D721Med (cell line): ENCODE data around the gene CRTC1.
"Not testable (repeated sequence)": the region's sequence is repeated elsewhere in the genome, so short reads cannot be mapped to it uniquely, and the experiment has no call there.

Source experiments
- DNase-seq: peaks from one replicate; pipeline ENCODE4 v3.0.0; 2011; ENCODE audit warnings: low spot score; ENCODE audit not compliant: insufficient read length
- FAIRE-seq: peaks from 2 replicates; lab custom pipeline; 2011; peaks lifted over from hg19 to GRCh38; lab: Jason Lieb, UNC
- CTCF ChIP-seq: IDR thresholded peaks from 2 replicates; pipeline ENCODE4 v1.5.1; 2012; ENCODE audit warnings: mild to moderate bottlenecking, control low read depth; ENCODE audit not compliant: insufficient read depth; ENCODE audit errors: missing control alignments

CRTC1 gene

GRCh38 chr19:18800636-18801035, 117.2 kb downstream of the CRTC1 start:
- no peak for FAIRE-seq
- no peak for TF ChIP-seq CTCF
- DNase-seq = no peak

- DNase-seq (no peak), FAIRE-seq (no peak)
- TF ChIP-seq CTCF = no peak
Measured at GRCh38 chr19:18802354-18802753, 118.9 kb downstream of the CRTC1 start.

GRCh38 chr19:18803550-18804138, 120.2 kb downstream of the CRTC1 start:
- FAIRE-seq = no peak
- no peak for TF ChIP-seq CTCF
- DNase-seq = no peak

GRCh38 chr19:18804139-18804601, 120.7 kb downstream of the CRTC1 start:
- DNase-seq = no peak
- FAIRE-seq = no peak
- TF ChIP-seq CTCF = no peak

- DNase-seq (no peak), FAIRE-seq (no peak)
- TF ChIP-seq CTCF = no peak
Measured at GRCh38 chr19:18804643-18805042, 121.2 kb downstream of the CRTC1 start.

- DNase-seq = no peak
- TF ChIP-seq CTCF = no peak
Measured at GRCh38 chr19:18807861-18808331, 124.4 kb downstream of the CRTC1 start.

GRCh38 chr19:18809149-18809868, 125.8 kb downstream of the CRTC1 start:
- no peak for TF ChIP-seq CTCF
- FAIRE-seq (no peak), DNase-seq (no peak)

More at GRCh38 chr19:18807861-18808331, 124.4 kb downstream of the CRTC1 start:
- FAIRE-seq = no peak

- not testable (repeated sequence) for DNase-seq
Measured at GRCh38 chr19:18811638-18812037, 128.2 kb downstream of the CRTC1 start.

More at GRCh38 chr19:18811638-18812037, 128.2 kb downstream of the CRTC1 start:
- FAIRE-seq = not testable (repeated sequence)
